PC-3 (cell line): ENCODE measurements around the gene MRGPRX1. TPM values are rescaled to one million over a fixed set of nuclear protein-coding genes. Genes with fewer than 3 reads are reported as not detected.

ENCODE experiments used
- ATAC-seq: fragments of 200-7000 bp; cut with Tn5 transposase; 2 replicates; pipeline ENCODE4 v1.9.1; 2020; ENCODE audit warnings: mild to moderate bottlenecking, moderate library complexity
- BruUV-seq: library from RNA; stranded (reverse); fragments of 400-500 nt; replicated peaks from 2 replicates; lab custom pipeline; 2021; lab: Mats Ljungman, UMichigan
- CTCF ChIA-PET: fragments of 300-600 bp; sonication (Branson Sonifier 250); formaldehyde crosslinking; loops from one replicate; lab custom pipeline; 2022; ENCODE audit warnings: antibody characterized with exemption; lab: Charles Lee
- POLR2A ChIA-PET: fragments of 300-600 bp; sonication (Branson Sonifier 250); formaldehyde crosslinking; loops from one replicate; lab custom pipeline; 2022; ENCODE audit warnings: antibody characterized with exemption; ENCODE audit not compliant: unreplicated experiment; lab: Charles Lee
- DNase-seq: peaks from one replicate; pipeline ENCODE4 v3.0.0-alpha.2; 2015
- H2AFZ ChIP-seq: fragments of 300-600 bp; sonication (generic); 2 replicates; pipeline ENCODE4 v1.6.0; 2016; ENCODE audit warnings: antibody characterized with exemption, low read length
- H3F3A ChIP-seq: fragments of 300-600 bp; sonication (generic); one replicate; pipeline ENCODE4 v1.6.0; 2017; ENCODE audit warnings: antibody characterized with exemption, low read length, control low read depth, mild to moderate bottlenecking; ENCODE audit not compliant: unreplicated experiment
- H3K27ac ChIP-seq: fragments of 300-600 bp; sonication (generic); 2 replicates; pipeline ENCODE4 v1.5.1; 2016; ENCODE audit warnings: mild to moderate bottlenecking, low read length
- H3K27me3 ChIP-seq: fragments of 300-600 bp; sonication (generic); 2 replicates; pipeline ENCODE4 v1.6.1; 2016; ENCODE audit warnings: low read length, mixed read lengths
- H3K36me3 ChIP-seq: fragments of 300-600 bp; sonication (generic); 2 replicates; pipeline ENCODE4 v1.6.1; 2016; ENCODE audit warnings: low read depth, mixed run types, low read length, mixed read lengths
- H3K4me1 ChIP-seq: fragments of 300-600 bp; sonication (generic); 2 replicates; pipeline ENCODE4 v1.5.1; 2016; ENCODE audit warnings: low read length; ENCODE audit not compliant: insufficient read depth
- H3K4me2 ChIP-seq: fragments of 300-600 bp; sonication (generic); 2 replicates; pipeline ENCODE4 v1.6.0; 2016; ENCODE audit warnings: low read length
- H3K4me3 ChIP-seq: fragments of 300-600 bp; sonication (generic); 2 replicates; pipeline ENCODE4 v1.5.1; 2016; ENCODE audit warnings: mild to moderate bottlenecking, low read length, mixed read lengths
- H3K79me2 ChIP-seq: fragments of 300-600 bp; sonication (generic); 2 replicates; pipeline ENCODE4 v1.6.1; 2017; ENCODE audit warnings: low read length, mixed read lengths
- H3K9ac ChIP-seq: fragments of 300-600 bp; sonication (generic); 2 replicates; pipeline ENCODE4 v1.6.0; 2016; ENCODE audit warnings: mild to moderate bottlenecking, low read length
- H3K9me2 ChIP-seq: fragments of 300-600 bp; sonication (generic); replicated peaks from 2 replicates; pipeline ENCODE4 v1.6.1; 2016; ENCODE audit warnings: mixed run types, low read length, mixed read lengths
- H3K9me3 ChIP-seq: fragments of 300-600 bp; sonication (generic); 2 replicates; pipeline ENCODE4 v1.6.1; 2016; ENCODE audit warnings: low read length, mixed read lengths
- H4K20me1 ChIP-seq: fragments of 300-600 bp; sonication (generic); 2 replicates; pipeline ENCODE4 v1.6.1; 2016; ENCODE audit warnings: low read length, mixed read lengths
- CTCF ChIP-seq: fragments of 300-600 bp; sonication (generic); conservative IDR thresholded peaks from 2 replicates; pipeline ENCODE4 v1.5.1; 2017; ENCODE audit warnings: antibody characterized with exemption, low read depth, mild to moderate bottlenecking, low read length
- EZH2 ChIP-seq: fragments of 300-600 bp; sonication (generic); IDR thresholded peaks from one replicate; pipeline ENCODE4 v1.6.1; 2017; ENCODE audit warnings: antibody characterized with exemption, mild to moderate bottlenecking, low read length; ENCODE audit not compliant: unreplicated experiment
- EZH2phosphoT487 ChIP-seq: fragments of 300-600 bp; sonication (generic); IDR thresholded peaks from 2 replicates; pipeline ENCODE4 v1.6.1; 2018; ENCODE audit warnings: mild to moderate bottlenecking, antibody characterized with exemption, low read length, borderline replicate concordance
- intact Hi-C: fragments of 100-400 bp; cut with micrococcal nuclease; formaldehyde crosslinking; loops from 2 replicates; pipeline ENCODE4 v1.9.0; 2023
- total RNA-seq: library from RNA; depleted of rRNA; stranded (reverse); fragments of >200 nt; gene quantifications from 2 replicates; pipeline ENCODE4 v1.2.3, GENCODE V29; 2014; rRNA removed

The MRGPRX1 gene
- total RNA-seq, 1 experiment from 2014 or later, result not detected

GRCh38 chr11:18890615-18891014, 48.6 kb downstream of the MRGPRX1 start:
- no peaks in the 10 kb centered on the region for H3K9me2 ChIP-seq
- H3K4me2 ChIP-seq, result no peak overlapping the region
- H3K27ac ChIP-seq, result no peak overlapping the region
- BruUV-seq, result no TSS peak
- ATAC-seq (no peak), DNase-seq (no peak)
- H3K9me3 ChIP-seq, result no peaks in the 10 kb centered on the region
- POLR2A ChIA-PET, result no interaction called here
- peaks cover 60% of the 10 kb centered on the region for H3K27me3 ChIP-seq
- no peaks in the 10 kb centered on the region for H3K79me2 ChIP-seq
- H3K36me3 ChIP-seq, result no peaks in the 10 kb centered on the region
- H3F3A ChIP-seq, result no peaks in the 10 kb centered on the region
- no peak overlapping the region for H3K4me3 ChIP-seq
- intact Hi-C loops, result no loop called here
- no peak overlapping the region for H2AFZ ChIP-seq
- no peak for TF ChIP-seq EZH2
- no peak for TF ChIP-seq CTCF
- no peak for TF ChIP-seq EZH2phosphoT487
- no peak overlapping the region for H3K9ac ChIP-seq
- CTCF ChIA-PET, result no interaction called here
- no peaks in the 10 kb centered on the region for H4K20me1 ChIP-seq
- no peaks in the 10 kb centered on the region for H3K4me1 ChIP-seq

Other genes starting within 250 kb of the MRGPRX1 start
- gene TMEM86A, start 240.6 kb downstream of the MRGPRX1 start, total RNA-seq, result 1.6 and 2.9 TPM in 2 replicates
- gene IGSF22, start 213.2 kb downstream of the MRGPRX1 start, total RNA-seq, result 0.12 TPM in 1 of 2 replicates, not detected in the other
- gene PTPN5, start 147.6 kb downstream of the MRGPRX1 start, total RNA-seq, result 0.95 and 2.8 TPM in 2 replicates
- not detected in 2 replicates for gene MRGPRX2, start 121.3 kb upstream of the MRGPRX1 start, total RNA-seq
- gene ZDHHC13, start 177.8 kb upstream of the MRGPRX1 start, total RNA-seq, result 13.5 and 21.2 TPM in 2 replicates